Skeletal muscle tissue (tissue), 4 donors: Measurements from ENCODE around the gene EFCAB6. TPM values are rescaled to one million over a fixed set of nuclear protein-coding genes. Genes with fewer than 3 reads are reported as not detected.

ENCODE experiments used
- H3K27ac ChIP-seq: one replicate; pipeline ENCODE4 v1.7.0; 2013; ENCODE audit warnings: mild to moderate bottlenecking, low read depth, low read length, inconsistent platforms
- H3K27me3 ChIP-seq, 3 donors: one replicate each; pipeline ENCODE4 v1.7.0; 2013; ENCODE audit warnings: low read length in 3 of 3; ENCODE audit not compliant: control insufficient read depth in 3 of 3, insufficient read depth in 3 of 3
- H3K36me3 ChIP-seq, 3 donors: one replicate each; pipeline ENCODE4 v1.7.0; 2013; ENCODE audit warnings: low read length in 3 of 3; ENCODE audit not compliant: control insufficient read depth in 3 of 3, insufficient read depth in 3 of 3
- H3K4me1 ChIP-seq, 3 donors: one replicate each; pipeline ENCODE4 v1.7.0; 2013; ENCODE audit warnings: low read length in 3 of 3, mild to moderate bottlenecking in 3 of 3; ENCODE audit not compliant: control insufficient read depth in 3 of 3, insufficient read depth in 3 of 3
- H3K4me3 ChIP-seq, 3 donors: one replicate each; pipeline ENCODE4 v1.7.0; 2013; ENCODE audit warnings: low read length in 3 of 3
- H3K9ac ChIP-seq, 3 donors: one replicate each; pipeline ENCODE4 v1.7.0; 2013; ENCODE audit warnings: low read length in 3 of 3, mild to moderate bottlenecking in 3 of 3, moderate library complexity in 2 of 3, low read depth in 1 of 3
- H3K9me3 ChIP-seq, 3 donors: one replicate each; pipeline ENCODE4 v1.7.0; 2013; ENCODE audit warnings: low read length in 3 of 3; ENCODE audit not compliant: control insufficient read depth in 3 of 3
- total RNA-seq: library from RNA; depleted of rRNA; stranded (reverse); fragments of >200 nt; gene quantifications from one replicate; pipeline ENCODE4 v1.2.3, GENCODE V29; 2014
- donor health status: Osteomylitis.

EFCAB6 gene
- total RNA-seq, 1 donor from 2014 or later = 1.6 TPM

DNA sequence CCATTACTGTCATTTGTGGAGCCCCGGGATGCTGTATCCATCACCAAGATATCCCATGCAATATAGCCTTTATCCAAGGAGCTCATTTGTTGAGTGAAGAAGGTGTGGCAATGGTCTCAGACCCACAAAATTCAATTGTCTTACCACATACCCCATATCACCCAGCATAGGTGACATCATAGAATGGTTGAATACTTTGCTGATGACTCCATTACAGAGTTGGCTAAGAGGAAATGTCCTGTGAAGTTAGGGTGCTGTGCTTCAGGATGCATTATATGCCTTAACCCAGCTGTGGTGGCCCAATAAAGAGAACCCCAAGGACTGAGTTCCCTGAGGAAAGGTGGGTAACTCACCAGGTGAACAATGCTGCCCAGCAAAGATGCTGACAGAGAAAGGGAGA lies 113.7 kb downstream of the EFCAB6 start:
- no peaks in the 10 kb centered on the region for H3K36me3 ChIP-seq
- no peak overlapping the region for H3K9ac ChIP-seq

DNA sequence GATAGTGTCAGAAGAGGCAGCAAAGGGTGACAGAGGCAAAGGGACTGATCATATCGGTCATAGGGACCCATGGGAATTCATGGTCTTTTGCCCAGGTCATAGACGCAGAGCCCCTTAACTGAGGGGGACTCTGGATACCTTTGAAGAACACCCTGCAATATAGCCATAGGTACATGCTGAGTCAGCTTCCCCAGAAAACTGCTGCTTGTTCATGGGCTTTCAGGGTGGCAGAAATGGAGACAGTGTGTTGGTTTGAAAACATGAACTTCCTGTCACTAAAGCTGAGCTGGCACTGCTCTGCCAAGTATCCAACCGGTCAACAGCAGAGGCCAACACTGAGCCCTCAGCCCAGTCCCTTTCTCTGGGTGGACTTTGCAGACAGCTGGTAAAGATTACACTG lies 114.2 kb downstream of the EFCAB6 start:
- Histone ChIP-seq H3K4me3 (no peak overlapping the region), H3K36me3 (no peaks in the 10 kb centered on the region), H3K9me3 (peaks cover 0 to 2% (median 0%) of the 10 kb centered on the region in 3 donors), H3K27ac (no peak overlapping the region), H3K27me3 (no peaks in the 10 kb centered on the region), H3K9ac (no peak overlapping the region), H3K4me1 (no peaks in the 10 kb centered on the region)

More for the DNA sequence above, 113.7 kb downstream of the EFCAB6 start:
- Histone ChIP-seq H3K9me3 (peaks cover 0 to 2% (median 0%) of the 10 kb centered on the region in 3 donors), H3K4me1 (no peaks in the 10 kb centered on the region), H3K27me3 (no peaks in the 10 kb centered on the region), H3K27ac (no peak overlapping the region), H3K4me3 (no peak overlapping the region)

DNA sequence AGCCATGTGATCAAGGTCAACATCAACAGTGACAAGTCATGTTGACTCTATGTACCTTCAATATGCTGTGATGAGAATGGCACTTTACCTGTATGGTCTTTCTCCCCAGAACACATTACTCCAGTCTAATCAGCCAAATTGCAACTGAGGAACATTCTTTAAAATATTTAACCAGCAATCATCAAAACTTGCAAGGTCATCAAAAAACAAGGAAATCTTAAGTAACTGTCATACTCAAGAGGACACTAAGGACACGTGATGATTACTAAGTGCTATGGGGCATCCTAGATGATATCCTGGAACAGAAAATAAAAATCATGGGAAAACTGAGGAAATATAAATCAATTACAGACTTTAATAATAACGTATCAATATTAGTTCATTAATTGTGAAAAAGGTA lies 118.9 kb downstream of the EFCAB6 start:
- Histone ChIP-seq H3K9ac (no peak overlapping the region), H3K27ac (no peak overlapping the region), H3K27me3 (no peaks in the 10 kb centered on the region), H3K4me3 (no peak overlapping the region), H3K4me1 (no peaks in the 10 kb centered on the region), H3K36me3 (no peaks in the 10 kb centered on the region), H3K9me3 (no peaks in the 10 kb centered on the region)

DNA sequence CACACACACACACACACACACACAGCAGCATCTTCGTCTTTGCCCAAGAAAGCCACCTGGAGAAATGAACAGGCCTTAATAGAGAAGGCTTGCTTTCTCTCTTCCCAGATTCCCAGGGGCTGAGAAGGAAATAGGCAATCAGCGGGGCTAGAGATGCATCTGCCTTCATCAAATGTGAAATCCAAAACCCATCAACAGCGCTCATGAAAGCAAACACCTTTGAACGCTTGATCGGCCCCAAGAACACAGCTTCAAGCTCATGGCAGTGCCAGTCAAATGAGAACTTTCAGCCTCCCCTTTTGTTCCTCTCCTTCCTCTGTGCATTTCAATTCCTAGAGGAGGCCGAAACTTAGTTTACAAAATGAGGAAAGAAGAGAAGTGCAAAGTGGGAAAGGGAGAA lies 122.7 kb downstream of the EFCAB6 start:
- no peak overlapping the region for H3K4me3 ChIP-seq
- no peak overlapping the region for H3K27ac ChIP-seq
- no peaks in the 10 kb centered on the region for H3K27me3 ChIP-seq
- H3K9ac ChIP-seq = no peak overlapping the region
- H3K9me3 ChIP-seq = no peaks in the 10 kb centered on the region
- no peaks in the 10 kb centered on the region for H3K4me1 ChIP-seq
- no peaks in the 10 kb centered on the region for H3K36me3 ChIP-seq

DNA sequence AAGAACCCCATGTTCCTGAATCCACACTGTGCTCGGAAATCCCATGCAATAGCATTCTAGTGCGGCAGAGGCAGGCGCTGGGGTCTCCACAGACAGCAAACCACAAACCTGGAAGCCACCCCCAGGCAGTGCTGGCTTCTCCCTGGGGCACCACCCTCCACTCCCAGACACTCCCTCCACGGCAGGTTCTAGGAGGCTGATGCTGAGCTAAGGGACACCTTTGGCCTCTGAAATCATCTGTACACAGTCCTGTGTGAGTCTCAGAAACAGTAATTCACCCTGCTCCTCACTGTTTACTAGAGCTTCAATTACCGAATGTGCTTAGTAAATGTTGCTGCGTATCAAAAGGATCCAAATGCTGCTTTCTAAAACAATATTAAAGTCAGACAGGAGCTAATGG lies 129.3 kb downstream of the EFCAB6 start:
- Histone ChIP-seq H3K4me3 (no peak overlapping the region), H3K27me3 (no peaks in the 10 kb centered on the region), H3K27ac (no peak overlapping the region), H3K9ac (no peak overlapping the region), H3K36me3 (no peaks in the 10 kb centered on the region), H3K9me3 (no peaks in the 10 kb centered on the region), H3K4me1 (no peaks in the 10 kb centered on the region)

DNA sequence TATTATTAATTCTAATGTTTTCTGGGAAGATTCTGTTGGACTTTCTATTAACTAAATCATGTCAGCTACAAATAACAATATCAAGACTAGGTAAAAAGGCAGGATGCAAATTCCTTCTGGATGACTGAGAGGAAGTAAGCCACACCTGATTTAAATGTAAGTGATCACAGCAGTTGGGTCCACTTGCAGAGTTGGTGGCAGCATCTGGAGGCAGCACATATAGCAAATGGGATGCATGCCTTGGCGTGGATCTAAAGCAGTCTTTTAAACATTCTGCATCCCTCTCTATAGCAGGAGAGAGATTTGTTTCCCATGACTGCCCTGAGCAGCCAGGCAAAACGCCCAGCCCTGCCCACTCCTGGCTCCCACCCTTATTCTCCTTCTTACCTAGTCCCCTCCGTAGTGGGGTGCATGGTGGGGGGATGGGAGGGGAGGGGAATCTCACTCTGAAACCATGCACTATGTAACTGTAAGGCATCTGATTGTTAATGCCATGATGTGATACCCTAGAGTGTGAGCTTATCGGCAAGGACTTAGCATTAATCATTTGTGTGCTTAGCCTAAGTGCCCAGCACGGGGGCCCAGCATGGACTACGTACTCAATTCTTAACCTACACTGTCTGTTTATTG lies 130.3 kb downstream of the EFCAB6 start:
- Histone ChIP-seq H3K27me3 (no peaks in the 10 kb centered on the region), H3K27ac (no peak overlapping the region), H3K9ac (no peak overlapping the region), H3K4me3 (no peak overlapping the region), H3K36me3 (no peaks in the 10 kb centered on the region), H3K4me1 (no peaks in the 10 kb centered on the region), H3K9me3 (no peaks in the 10 kb centered on the region)

DNA sequence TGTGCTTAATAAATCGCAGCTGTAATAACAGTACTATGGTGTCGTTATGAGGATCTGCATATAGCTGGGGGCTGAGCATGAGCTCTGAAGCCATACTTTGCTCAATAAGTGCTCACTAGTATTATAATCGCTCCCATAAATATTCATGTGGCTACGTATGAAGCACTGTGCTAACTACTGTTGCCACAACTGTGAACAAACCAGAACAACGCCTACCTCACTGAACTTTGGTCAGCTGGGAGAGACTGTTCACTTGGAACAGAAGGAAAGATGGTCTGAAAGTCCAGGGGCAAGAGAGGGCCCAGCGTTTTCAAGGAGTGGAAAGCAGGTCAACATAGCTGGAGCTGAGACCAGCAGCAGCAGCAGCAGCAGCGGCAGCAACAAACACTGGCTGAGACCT lies 141.6 kb downstream of the EFCAB6 start:
- no peaks in the 10 kb centered on the region for H3K9me3 ChIP-seq

DNA sequence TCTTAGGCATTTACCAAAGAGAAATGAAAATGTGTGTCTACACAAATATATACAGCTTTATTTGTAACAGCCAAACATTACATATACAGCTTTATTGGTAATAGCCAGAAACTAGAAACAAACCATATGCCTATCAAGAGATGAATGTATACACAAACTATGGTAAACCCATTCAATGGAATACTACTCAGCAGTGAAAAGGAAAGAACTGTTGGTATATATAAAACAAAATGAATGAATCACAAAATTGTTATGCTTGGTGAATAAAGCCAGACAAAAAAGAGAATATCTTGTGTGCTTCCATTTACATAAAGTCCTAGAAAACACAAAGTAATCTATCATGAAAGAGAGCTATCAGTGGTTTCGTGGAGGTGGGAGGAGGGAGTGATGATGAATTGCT lies 142.9 kb downstream of the EFCAB6 start:
- Histone ChIP-seq H3K4me1 (no peaks in the 10 kb centered on the region), H3K9ac (no peak overlapping the region), H3K36me3 (no peaks in the 10 kb centered on the region), H3K27me3 (no peaks in the 10 kb centered on the region), H3K4me3 (no peak overlapping the region), H3K27ac (no peak overlapping the region), H3K9me3 (no peaks in the 10 kb centered on the region)

More for the DNA sequence above, 141.6 kb downstream of the EFCAB6 start:
- H3K27ac ChIP-seq = no peak overlapping the region
- H3K9ac ChIP-seq = no peak overlapping the region
- no peaks in the 10 kb centered on the region for H3K27me3 ChIP-seq
- no peak overlapping the region for H3K4me3 ChIP-seq
- no peaks in the 10 kb centered on the region for H3K36me3 ChIP-seq
- no peaks in the 10 kb centered on the region for H3K4me1 ChIP-seq

DNA sequence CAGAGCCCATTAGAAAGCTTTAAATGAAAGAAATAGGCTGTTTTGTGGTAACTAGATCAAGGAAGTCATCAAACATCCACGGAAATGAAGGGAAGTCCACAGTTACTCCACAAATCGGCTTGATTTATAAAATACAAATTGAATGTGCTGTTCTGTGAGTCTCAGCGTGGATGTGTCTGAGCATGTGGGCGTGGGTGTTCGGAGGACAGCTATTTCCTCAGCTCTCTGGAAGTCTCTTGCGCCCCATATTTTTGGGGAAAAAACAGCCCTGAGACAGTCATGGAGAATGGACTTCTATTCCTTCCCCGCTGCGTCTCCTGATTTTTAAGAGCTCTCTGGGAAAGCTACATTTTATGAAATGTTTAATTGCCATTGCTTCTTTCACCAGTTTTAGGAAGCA lies 144.4 kb downstream of the EFCAB6 start:
- Histone ChIP-seq H3K36me3 (no peaks in the 10 kb centered on the region), H3K27ac (no peak overlapping the region), H3K9me3 (no peaks in the 10 kb centered on the region), H3K27me3 (no peaks in the 10 kb centered on the region), H3K9ac (no peak overlapping the region), H3K4me3 (no peak overlapping the region), H3K4me1 (no peaks in the 10 kb centered on the region)

DNA sequence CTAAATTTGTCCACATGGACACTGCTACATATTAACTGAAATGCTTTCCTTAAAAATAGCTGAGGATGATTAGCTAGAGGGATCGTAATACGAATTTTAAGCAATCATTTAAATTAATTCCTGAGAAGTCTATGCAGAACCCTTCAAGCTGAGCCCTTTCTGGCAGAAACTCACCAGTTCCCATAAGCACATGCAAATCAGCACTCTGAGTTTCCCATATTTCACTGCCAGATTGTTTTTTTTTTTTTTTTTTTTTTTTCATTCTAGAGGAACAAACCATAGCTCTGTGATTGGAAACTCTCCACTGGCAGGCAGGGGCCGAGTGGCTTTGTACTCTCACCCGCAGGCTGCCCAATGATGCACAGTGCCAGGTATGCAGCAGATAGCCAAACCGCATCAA lies 145.6 kb downstream of the EFCAB6 start:
- H3K4me1 ChIP-seq = no peaks in the 10 kb centered on the region
- H3K27ac ChIP-seq = no peak overlapping the region
- no peaks in the 10 kb centered on the region for H3K36me3 ChIP-seq
- no peaks in the 10 kb centered on the region for H3K9me3 ChIP-seq
- H3K27me3 ChIP-seq = no peaks in the 10 kb centered on the region
- no peak overlapping the region for H3K9ac ChIP-seq
- H3K4me3 ChIP-seq = no peak overlapping the region
